A673 (cell line): ENCODE results near the gene SDCBP2. TPM values are rescaled to one million over a fixed set of nuclear protein-coding genes. Genes with fewer than 3 reads are reported as not detected.

Experiments
- BruUV-seq: library from RNA; stranded (reverse); fragments of 400-500 nt; replicated peaks from 2 replicates; lab custom pipeline; 2021; lab: Mats Ljungman, UMichigan
- CTCF ChIA-PET: fragments of 300-600 bp; sonication (Branson Sonifier 250); formaldehyde crosslinking; loops from one replicate; lab custom pipeline; 2022; ENCODE audit warnings: antibody characterized with exemption; lab: Charles Lee
- POLR2A ChIA-PET: fragments of 300-600 bp; sonication (Branson Sonifier 250); formaldehyde crosslinking; loops from one replicate; lab custom pipeline; 2022; ENCODE audit warnings: antibody characterized with exemption; ENCODE audit not compliant: low non-redundant PET; lab: Charles Lee
- DNase-seq: peaks from one replicate; pipeline ENCODE4 v3.0.0-alpha.2; 2015; ENCODE audit warnings: low spot score
- H3K27ac ChIP-seq: fragments of 200-600 bp; sonication (generic); 2 replicates; pipeline ENCODE4 v1.5.1; 2016; ENCODE audit warnings: mixed run types, low read depth, mild to moderate bottlenecking, mixed read lengths, antibody characterized with exemption, low read length; ENCODE audit not compliant: poor library complexity, severe bottlenecking
- H3K27me3 ChIP-seq: fragments of 200-600 bp; sonication (generic); replicated peaks from 2 replicates; pipeline ENCODE4 v1.6.1; 2017; ENCODE audit warnings: mixed run types, low read depth, mild to moderate bottlenecking, mixed read lengths, antibody characterized with exemption, low read length; ENCODE audit not compliant: insufficient read depth, poor library complexity
- H3K36me3 ChIP-seq: fragments of 200-600 bp; sonication (generic); 2 replicates; pipeline ENCODE4 v1.6.1; 2016; ENCODE audit warnings: mixed run types, mild to moderate bottlenecking, mixed read lengths, antibody characterized with exemption, low read length; ENCODE audit not compliant: insufficient read depth, poor library complexity, severe bottlenecking
- H3K4me1 ChIP-seq: fragments of 200-600 bp; sonication (generic); 2 replicates; pipeline ENCODE4 v1.6.1; 2017; ENCODE audit warnings: mixed run types, mild to moderate bottlenecking, mixed read lengths, antibody characterized with exemption, low read length; ENCODE audit not compliant: insufficient read depth, poor library complexity, severe bottlenecking
- H3K4me3 ChIP-seq: fragments of 200-600 bp; sonication (generic); 2 replicates; pipeline ENCODE4 v1.5.1; 2016; ENCODE audit warnings: low read depth, mixed run types, mild to moderate bottlenecking, mixed read lengths, low read length; ENCODE audit not compliant: poor library complexity, severe bottlenecking
- H3K9me3 ChIP-seq: fragments of 200-600 bp; sonication (generic); 2 replicates; pipeline ENCODE4 v1.6.1; 2016; ENCODE audit warnings: mixed run types, low read depth, mild to moderate bottlenecking, mixed read lengths, antibody characterized with exemption, low read length; ENCODE audit not compliant: poor library complexity, severe bottlenecking
- EZH2 ChIP-seq: fragments of 200-600 bp; sonication (generic); IDR thresholded peaks from 2 replicates; pipeline ENCODE4 v1.6.1; 2017; ENCODE audit warnings: borderline replicate concordance, low read depth, mild to moderate bottlenecking, mixed read lengths, antibody characterized with exemption, low read length; ENCODE audit not compliant: poor library complexity, severe bottlenecking
- intact Hi-C: fragments of 100-400 bp; cut with micrococcal nuclease; formaldehyde crosslinking; loops from one replicate; pipeline ENCODE4 v1.10.0; 2022; ENCODE audit not compliant: unreplicated experiment
- total RNA-seq: library from RNA; stranded (reverse); gene quantifications from 2 replicates; pipeline ENCODE4 v1.2.3, GENCODE V29; 2021
- TF ChIP-seq, protein P1 (sequence below): fragments of 300-800, 200-600 bp; sonication (generic); conservative IDR thresholded peaks from 2 replicates; pipeline ENCODE4 v1.5.1; 2017; ENCODE audit warnings: low read depth, mild to moderate bottlenecking, antibody characterized with exemption, low read length, moderate library complexity, mixed read lengths

The SDCBP2 gene
- total RNA-seq, 1 experiment from 2014 or later, result 3.5 TPM

DNA sequence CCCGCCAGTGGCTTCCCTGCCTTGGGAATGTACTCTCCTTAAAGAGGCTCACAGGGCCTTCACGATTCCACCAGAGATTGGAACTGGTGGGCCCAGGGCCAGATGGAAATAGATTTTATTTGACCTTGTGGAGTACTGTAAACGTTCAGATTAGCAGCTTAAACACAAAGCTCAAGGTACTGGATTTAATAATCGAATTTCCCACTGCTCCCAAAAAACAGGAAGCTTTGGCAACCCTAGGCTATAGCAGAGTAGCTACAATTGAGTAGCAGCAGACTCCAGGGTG lies 7.3 kb downstream of the SDCBP2 start:
- peaks cover 3% of the 10 kb centered on the region for H3K36me3 ChIP-seq
- no peak for DNase-seq
- intact Hi-C loops, result no loop called here
- peaks cover 14% of the 10 kb centered on the region for H3K4me1 ChIP-seq
- no peak overlapping the region for H3K4me3 ChIP-seq
- no peaks in the 10 kb centered on the region for H3K9me3 ChIP-seq
- POLR2A ChIA-PET, result no interaction called here
- TF ChIP-seq, protein P1, sequence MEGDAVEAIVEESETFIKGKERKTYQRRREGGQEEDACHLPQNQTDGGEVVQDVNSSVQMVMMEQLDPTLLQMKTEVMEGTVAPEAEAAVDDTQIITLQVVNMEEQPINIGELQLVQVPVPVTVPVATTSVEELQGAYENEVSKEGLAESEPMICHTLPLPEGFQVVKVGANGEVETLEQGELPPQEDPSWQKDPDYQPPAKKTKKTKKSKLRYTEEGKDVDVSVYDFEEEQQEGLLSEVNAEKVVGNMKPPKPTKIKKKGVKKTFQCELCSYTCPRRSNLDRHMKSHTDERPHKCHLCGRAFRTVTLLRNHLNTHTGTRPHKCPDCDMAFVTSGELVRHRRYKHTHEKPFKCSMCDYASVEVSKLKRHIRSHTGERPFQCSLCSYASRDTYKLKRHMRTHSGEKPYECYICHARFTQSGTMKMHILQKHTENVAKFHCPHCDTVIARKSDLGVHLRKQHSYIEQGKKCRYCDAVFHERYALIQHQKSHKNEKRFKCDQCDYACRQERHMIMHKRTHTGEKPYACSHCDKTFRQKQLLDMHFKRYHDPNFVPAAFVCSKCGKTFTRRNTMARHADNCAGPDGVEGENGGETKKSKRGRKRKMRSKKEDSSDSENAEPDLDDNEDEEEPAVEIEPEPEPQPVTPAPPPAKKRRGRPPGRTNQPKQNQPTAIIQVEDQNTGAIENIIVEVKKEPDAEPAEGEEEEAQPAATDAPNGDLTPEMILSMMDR, result no peak
- TF ChIP-seq EZH2, result no peak
- H3K27me3 ChIP-seq, result no peaks in the 10 kb centered on the region
- CTCF ChIA-PET, result no interaction called here
- H3K27ac ChIP-seq, result no peak overlapping the region
- BruUV-seq, result no TSS peak

DNA sequence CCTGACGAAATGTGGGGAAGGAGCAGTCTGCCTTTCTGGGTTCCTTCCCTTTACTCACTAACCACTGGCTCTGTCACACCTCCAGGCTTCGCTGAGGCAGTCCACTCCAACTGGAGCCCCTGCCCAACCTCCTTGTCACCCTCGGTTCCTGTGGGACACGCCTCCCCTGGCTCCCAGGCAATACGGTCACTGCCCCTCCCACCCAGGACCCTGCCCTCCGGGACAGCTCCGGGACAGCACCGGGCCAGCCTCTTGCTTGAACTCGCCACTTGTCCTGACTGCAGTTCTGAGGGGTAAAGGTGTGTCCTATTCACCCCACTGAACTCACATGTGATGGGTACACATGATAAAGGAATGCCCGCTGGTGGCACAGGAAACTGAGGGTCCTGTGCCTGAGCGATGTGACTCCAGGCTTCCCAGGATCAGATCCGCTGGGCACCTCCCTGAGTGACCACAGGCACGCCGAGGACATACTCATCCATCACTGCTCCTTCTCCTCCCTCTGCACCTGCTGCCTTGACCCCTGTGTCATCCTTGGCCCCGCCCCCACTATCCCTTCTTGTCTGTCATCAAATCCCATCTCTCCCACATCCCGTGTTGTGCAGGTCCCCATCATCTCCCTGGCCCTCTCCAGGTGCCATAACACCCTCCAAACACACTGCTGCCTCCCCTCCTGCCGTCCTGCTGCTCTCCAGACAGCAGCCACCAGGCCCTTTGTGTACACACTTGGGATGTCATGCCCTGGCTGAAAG lies 7.9 kb downstream of the SDCBP2 start:
- CTCF ChIA-PET, result no interaction called here
- no TSS peak for BruUV-seq
- Histone ChIP-seq H3K36me3 (no peaks in the 10 kb centered on the region), H3K4me3 (no peak overlapping the region), H3K27ac (no peak overlapping the region), H3K9me3 (no peaks in the 10 kb centered on the region), H3K4me1 (peaks cover 9% of the 10 kb centered on the region), H3K27me3 (no peaks in the 10 kb centered on the region)
- POLR2A ChIA-PET, result no interaction called here
- intact Hi-C loops, result no loop called here
- TF ChIP-seq, protein P1, result no peak
- no peak for TF ChIP-seq EZH2
- DNase-seq, result no peak

DNA sequence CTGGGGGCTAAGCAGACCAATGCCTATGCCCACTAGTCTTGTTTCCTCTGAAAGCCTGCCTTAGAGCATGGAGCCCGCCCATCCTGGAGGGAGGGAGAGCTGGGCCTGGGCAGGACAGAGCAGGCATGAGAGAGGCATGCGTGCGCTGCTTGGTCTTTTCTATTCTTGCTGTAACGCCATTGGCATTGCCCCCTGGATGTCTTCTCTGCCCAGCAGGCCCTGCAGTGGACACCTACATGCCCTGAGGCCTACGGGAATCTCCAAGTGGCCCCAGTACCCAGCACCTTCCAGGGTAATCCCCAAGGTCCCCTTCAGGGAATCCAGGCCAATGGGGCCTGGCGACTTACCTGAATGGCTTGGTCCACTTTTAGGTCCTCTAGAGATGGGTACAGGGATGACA lies 8.9 kb downstream of the SDCBP2 start:
- peaks cover 6% of the 10 kb centered on the region for H3K4me1 ChIP-seq
- no TSS peak for BruUV-seq
- no peak overlapping the region for H3K27ac ChIP-seq
- ChIA-PET POLR2A (no interaction called here), CTCF (interaction anchor here (1.0 kb wide), 1 partner anchor 10 kb away, joined by 3 read pairs; no protein-coding TSS in a partner anchor)
- H3K27me3 ChIP-seq, result no peaks in the 10 kb centered on the region
- DNase-seq, result no peak
- TF ChIP-seq, protein P1, result no peak
- TF ChIP-seq EZH2, result no peak
- intact Hi-C loops, result no loop called here
- no peak overlapping the region for H3K4me3 ChIP-seq
- H3K9me3 ChIP-seq, result no peaks in the 10 kb centered on the region
- H3K36me3 ChIP-seq, result no peaks in the 10 kb centered on the region
